ENCODE results near the gene RGSL1.

The RGSL1 gene

DNA sequence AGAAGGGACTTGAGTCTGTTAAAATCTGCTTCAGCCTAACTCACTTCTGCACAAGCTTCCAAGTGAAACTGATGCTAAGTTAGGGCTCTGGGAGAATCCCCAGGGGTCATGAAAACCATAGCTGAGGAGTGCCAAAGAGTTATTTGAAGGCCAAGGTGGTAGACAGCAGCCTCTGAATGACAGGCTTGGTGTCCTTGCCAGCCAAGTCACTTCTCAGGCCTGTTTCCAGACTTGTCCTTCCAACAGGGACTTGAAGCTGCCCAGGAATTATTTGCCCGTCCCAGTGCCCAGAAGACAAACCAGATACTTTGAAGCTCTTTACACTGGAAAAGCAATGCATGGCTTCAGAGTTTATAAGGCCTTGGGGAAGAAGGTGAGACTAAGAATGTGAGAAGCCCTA, 105.5 kb downstream of the RGSL1 start:
- DNase-seq, result no peak

DNA sequence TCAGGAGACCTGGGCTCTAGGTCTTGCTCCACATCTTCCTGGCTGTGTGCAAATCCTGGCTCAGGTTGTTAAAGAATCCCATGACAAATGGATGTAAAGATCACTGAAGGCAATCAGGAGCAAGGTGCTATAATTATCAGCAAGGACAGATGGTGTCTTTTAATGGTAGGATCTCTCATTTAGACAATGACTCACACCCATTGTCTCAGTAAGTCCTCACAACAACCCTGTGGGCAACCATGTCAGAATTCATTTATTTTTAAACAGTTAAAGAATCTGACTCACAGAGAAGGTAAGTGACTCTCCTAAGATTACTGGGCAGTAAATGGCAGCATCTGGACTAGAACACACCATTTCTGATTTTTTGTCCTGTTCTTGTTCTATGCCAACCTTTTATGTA, 106.3 kb downstream of the RGSL1 start:
- DNase-seq, result no peak

DNA sequence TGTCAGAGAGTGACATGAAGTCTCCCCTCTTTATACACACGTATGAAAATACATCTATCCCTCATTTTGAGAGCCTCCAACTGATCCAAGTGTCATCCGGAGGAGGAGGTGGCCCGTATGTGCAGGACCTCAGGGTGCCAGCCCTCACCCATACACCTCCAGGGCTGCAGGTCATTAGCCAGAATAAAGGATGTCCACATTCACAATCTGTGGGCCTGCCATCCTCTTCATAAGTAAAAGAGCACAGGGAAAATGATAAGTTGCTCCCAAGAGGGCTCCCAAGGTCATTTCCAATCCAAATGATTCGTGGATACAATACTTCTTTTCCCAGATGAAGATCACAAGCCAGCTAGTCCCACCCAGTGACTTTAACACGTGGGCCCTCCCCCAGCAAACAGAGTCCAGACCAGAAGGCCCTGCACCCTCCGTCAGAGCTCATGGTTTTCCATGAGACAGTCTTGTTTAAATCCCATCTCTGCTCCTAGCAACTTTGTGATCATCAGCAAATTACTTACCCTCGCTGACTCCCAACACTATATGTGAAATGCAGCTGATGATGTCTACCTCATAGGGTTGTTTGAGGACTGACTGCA, 110.5 kb downstream of the RGSL1 start:
- DNase-seq, result no peak

DNA sequence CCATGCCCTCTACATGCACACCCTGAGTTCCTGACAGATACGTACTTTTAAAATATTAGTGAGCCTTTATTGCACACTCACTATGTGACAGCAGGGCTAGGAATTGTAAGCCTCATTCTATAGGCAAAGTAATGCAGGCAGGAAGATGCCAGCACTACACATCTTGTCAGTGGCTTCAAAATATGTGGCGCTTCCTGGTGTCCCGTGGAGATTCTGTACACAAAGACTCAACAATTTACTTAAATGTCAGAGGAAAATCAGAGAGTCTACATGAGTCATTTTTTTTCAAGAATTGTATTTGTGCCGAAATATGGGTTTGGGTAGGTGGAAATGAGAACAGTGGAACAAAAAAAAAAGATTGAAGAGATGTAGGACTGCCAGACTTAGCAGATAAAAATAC, 111.5 kb downstream of the RGSL1 start:
- no peak for DNase-seq

DNA sequence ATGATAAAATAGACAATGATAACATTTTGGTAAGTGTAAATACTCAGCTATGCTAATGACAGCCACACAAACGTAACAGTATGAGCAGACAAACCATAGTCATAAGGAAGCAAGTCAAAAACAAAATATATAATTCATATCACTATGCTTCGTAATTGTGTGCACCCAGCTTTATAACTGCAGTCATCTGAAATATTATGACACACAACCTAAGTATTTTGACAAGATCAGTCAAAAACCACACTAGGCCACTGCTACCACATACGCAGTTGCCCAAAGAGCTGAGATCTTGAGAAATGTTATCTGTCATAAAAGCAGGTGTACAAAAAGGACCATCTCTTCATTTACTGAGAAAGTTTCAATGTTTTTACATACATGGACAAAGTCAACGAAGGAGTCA, 113.1 kb downstream of the RGSL1 start:
- DNase-seq, result no peak

DNA sequence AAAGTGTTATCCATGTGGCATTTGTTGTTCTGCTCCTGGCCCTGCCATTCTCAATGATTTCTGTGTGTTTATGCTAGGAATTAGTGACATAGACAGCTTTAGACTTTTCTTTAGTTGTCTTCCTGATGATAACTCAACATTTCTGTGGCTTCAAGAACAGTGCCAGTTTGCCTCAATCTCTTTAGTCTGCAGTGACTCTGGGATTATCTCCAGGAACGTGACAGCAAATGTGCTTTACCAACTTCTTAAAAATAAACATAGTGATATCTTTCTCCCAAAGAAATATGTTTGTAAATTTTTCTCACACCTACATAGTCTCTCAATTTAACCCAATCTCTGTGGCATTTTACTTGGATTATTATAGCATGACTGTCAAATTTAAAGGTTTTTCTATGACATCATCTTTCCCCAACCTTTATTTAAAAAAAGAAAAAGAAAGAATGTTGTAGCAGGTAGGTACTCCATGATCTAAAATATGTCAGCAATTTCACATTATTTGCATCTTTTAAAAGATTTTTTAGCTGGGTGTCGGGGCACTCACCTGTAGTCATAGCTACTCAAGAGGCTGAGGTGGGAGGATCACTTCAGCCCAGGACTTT, 114.6 kb downstream of the RGSL1 start:
- no peak for DNase-seq

DNA sequence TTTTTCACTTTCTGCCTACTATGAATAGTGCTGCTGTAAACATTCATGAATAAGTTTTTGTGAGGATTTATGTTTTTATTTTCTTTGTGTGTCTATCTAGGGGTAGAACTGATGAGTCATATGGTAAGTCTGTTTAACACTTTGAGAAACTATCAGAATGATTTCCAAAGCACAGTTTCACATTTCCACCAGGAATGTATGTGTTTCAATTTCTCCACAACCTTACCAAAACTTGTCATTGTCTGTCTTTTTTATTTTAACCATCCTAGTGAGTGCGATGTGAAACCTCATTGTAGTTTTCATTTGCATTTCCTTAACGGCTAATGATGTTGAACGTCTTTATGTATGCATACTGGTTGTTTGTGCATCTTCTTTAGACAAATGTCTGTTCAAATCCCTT, 115.6 kb downstream of the RGSL1 start:
- DNase-seq, result no peak

DNA sequence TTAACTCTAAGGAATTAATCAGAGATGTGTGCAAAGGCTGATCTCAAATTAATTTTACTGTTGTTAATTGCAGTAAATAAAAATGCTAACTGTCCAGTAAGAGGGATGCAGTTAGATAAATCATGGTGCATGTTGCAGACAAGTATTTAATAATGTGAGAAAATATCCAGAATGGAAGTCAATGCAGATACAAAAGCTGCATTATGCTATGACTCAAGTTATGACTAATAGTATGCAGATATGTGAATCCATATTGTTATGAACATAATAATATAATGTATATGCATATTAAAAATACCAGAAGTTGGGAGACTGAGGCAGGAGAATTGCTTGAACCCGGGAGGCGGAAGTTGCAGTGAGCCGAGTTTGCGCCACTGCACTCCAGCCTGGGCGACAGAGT, 117.7 kb downstream of the RGSL1 start:
- no peak for DNase-seq

DNA sequence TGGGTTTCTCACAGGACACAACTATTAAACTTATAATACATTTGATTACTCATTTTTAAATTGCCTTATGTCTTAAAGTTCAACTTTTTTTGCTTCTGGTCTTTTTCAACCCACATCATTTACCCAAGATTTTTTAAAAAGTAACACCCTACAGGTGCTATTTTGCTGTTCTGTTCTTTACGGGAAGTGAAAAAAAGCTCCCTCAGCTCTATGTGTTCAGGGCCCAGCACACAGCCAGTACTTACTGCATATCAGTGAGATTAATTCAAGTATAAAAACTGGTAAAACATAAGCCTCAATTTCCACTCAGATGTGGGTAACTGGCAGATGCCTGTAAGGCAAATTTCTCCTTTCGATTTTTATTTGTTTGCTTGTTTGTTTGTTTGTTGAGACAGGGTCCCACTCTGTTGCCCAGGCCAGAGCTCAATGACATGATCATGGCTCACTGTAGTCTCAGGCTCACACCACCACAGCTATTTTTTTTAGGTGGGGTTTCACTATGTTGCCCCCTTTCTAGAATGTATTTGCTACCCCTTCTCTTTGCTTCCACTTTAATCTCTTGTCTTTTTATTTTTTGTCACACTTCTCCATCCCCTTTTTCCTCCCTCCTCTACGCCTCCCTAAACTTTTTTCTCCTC, 118.8 kb downstream of the RGSL1 start:
- DNase-seq, result no peak

DNA sequence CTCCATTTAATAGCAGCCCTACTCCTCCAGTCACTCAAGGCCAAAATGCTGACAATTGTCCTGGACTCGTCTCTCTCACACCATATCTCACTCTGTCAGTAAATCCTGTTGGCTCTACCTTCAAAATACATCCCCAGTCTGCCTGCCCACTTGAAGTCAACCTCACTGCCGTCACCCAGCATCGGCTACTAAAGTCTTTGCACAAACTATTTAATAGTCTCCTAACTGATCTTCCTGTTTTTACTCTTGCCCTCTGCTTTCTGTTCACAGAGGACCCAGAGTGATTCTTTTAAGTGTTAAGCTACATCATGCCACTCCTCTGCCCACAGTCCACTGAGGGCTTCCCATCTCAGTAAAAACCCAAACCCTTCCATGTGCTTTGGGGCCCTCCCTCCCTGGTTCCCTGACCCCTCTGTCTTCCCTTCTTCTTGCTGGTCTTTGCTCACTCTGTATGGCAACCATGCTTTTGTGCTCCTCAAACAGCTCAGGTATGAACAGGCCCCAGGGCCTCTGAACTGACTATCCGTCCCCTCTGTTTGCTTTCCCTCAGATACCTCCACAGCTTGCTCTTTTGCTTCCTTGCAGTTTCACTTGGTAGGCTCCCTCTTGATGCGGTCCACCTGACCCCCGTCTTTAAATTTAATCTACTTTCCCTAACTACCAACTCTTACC, 120.1 kb downstream of the RGSL1 start:
- no peak for DNase-seq

DNA sequence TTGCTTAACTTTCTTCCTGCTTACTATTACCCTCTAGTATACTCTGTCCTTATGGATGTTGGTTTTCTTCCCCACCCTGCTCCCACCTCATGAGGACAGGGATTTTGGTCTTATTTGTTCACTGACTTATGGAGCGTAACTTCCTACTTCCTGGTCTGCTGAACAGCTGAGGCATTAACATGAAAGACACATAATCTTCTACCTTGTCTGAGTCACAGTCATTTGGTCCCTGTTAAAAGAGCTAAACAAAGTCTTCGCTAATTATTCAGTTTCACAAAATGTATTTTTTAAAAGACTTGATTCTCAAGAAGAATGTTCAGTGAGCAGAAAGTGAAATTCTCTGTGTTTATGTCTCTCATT, 120.6 kb downstream of the RGSL1 start:
- DNase-seq, result no peak

DNA sequence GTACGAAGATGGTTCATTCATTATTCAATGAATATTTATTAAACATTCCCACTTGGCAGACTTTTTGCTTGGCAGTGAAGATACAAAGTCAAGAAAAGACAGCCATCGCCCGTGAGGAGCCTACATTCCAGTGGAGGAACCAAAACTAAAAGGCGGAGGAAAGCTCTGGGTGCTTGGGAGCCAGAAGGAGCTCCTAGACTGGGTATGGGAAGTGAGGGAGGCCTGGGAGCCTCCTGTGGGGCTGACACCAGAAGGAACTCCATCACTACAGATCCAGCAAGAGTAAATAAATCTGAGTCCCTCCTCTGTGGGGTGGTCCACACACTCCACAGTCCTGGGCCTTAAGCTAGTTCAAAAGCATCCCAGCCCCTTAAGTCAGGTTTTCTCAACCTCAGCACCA, 124.2 kb downstream of the RGSL1 start:
- no peak for DNase-seq

DNA sequence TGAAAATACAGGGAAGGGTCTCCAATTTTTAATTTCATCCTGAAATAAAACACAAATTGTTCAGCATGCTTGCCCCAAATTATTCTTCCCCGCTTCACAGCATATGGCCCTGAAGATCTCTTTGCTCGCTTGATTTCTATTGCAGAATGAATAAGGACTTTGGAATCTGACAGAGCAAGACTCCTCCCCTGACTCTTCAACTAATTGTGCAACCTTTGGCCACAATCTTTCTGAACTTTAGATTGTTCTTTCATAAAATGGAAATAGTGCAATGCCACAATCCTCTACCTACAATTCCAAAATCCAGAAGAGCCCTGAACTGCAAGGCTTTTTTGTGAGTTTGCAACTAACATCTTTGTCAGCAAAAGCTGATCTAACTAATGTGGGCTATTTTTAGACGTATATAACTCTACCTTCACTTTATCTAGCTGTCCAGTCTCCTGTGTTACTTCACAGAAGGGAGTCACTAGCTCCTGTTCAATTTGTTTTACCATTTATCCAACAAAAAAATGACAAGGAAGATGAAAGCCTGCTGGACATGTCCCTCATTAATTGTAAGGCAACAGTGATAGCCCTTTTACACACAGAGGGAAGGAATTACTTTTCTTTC, 125.7 kb downstream of the RGSL1 start:
- no peak for DNase-seq

DNA sequence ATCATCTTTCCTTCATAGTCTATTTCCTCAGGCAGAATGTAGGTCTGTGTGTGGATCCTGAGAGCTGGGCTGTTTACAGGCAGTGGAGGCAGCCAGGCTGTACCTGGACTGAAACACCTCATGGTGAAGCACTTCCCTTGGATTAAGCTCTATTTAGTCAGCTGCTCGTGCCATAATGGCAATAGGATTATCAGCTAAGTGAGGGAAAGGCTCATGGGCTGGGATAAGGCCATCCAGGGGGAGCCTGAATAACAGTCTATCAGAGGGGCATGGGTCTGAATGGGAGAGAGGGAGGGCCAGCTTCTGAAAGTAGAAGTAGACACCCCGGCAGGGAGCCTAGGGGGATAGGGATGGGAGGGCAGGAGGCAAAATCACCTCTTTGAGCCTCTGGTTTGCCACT, 130.8 kb downstream of the RGSL1 start:
- no peak for DNase-seq

DNA sequence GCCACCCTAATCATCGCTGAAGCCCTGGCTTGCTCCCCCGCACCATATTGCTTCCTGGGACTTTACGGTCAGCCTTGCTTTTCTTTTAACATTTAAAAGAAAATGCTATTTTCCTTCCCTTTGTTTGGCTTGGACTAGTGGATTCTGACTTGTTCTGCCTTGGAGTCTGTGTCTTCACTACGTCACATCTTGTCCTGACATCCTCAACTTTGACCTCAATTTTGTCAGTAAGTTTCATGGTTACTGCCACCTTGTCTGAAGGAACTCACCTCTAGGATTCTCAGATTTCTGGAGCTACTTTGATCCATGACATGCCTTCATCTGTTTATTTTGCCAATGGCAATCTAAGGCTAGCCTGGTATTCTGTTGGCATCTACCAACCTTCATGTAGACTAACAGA, 134.8 kb downstream of the RGSL1 start:
- DNase-seq, result no peak

DNA sequence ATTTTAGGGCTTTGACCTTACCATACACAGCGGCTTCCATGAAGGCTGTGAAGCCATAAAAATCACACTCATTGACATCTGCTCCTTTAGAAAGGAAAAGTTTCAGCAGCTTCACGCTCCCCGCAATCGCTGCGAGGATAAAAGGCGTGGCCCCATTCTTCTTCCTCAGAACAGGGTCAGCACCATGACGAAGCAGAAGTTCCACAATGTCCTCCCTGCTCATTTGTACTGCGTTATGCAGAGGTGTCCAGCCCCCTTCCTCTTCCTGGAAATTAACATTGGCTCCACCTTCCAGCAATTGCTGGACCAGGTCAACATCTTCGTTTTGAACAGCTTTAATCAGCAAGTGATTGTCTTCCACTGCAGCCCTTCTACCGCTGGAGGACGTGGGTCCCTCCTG, 136.4 kb downstream of the RGSL1 start:
- no peak for DNase-seq

DNA sequence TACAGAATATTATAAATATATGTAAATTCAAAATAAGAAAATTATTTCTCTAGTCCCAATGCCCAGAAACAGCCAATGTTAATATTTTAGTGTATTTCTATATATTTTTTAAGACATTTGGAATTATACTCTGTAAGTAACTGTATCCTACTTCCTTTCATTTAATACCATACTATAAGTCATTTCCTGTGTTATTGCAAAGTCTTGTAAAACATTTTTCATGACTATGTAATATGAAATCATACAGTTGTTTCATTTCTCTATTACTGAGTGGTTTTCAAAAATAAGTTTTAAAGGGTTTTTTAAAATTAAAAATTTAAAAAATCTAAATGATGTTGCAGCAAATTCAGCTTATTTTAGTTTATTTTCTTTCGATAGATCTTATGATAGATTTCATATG, 137.1 kb downstream of the RGSL1 start:
- no peak for DNase-seq

DNA sequence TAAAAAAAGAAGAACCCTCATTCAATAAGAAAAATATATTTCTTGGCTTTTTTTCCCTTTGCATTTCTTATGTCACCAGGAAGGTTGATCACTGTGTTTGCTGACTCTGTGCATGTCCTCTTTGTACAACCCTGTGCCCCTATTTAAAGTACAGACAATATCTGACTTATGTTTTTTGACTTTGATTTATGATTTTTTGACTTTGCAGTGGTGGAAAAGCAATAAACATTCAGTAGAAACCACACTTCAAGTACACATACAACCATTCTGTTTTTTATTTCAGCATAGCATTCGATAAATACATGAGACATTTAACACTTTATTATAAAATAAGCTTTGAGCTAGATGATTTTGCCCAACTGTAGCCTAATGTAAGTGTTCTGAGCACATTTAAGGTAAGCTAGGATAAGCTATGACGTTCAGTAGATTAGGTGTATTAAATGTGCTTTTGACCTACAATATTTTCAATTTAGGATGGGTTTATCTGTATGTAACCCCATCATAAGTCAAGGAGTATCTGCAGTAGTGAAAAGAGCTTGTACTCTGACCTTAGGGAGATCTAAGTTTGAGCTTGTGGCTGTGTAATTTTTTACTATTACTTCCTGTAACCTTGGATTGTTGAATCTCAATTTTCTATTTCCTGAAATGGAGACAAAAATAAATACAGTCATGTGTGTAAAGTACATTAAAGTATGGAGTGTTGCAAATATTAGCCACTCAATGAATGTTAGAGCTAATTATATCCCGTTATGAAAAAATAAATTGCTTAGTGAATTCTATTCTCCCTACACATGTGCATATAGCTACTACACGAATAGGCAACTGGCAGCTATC, 137.9 kb downstream of the RGSL1 start:
- DNase-seq, result peak in 1 of 2 donors; percentile 27

DNA sequence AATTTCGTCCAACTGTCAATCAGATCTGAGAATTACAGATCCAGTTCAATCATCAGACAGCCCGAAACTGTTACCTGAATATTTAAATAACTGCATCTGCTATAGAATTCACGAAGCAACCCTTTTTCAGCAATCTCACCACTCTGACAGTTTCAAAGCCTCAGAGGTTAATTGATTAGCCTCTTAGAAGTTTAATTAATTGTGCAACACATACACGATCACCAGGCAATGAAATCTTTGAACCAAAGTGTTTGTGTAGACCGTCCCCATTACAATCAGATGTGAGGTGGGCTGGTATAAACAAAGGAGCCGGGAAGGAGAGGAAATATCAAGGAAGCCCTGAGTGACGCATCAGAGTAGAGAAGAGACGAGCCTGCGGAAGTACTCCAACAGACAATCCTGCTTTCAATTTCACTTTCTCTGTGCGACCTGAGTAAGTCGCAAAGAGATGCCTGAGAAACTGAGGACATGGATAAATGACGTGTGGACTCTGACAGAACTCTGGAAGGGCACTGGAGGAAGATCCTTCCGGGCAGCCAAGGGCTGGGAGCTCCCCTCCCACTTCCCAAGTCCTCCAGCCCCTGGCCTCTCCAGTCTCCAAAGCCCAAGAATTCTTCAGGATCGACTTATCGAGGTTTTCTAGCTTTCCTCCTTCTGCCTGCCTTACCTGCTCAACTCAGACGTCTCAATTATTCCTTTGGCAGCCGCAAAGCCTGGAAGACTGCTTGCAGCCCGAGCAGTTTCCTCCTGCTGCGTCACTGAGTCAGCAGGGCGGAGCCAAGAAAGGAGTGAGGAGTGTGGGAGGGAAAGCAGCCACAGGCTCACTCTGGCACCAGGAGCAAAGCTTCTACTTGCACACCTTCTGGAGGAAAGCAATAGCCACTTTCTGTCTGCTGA, 138.8 kb downstream of the RGSL1 start, which contains the start of gene RNASEL:
RNASEL (minus strand) TSS at position 757 of the 897 bp plus-strand sequence. CDS start 2,450 bp downstream, outside the sequence.
- peak; percentile 61 to 75 for DNase-seq

DNA sequence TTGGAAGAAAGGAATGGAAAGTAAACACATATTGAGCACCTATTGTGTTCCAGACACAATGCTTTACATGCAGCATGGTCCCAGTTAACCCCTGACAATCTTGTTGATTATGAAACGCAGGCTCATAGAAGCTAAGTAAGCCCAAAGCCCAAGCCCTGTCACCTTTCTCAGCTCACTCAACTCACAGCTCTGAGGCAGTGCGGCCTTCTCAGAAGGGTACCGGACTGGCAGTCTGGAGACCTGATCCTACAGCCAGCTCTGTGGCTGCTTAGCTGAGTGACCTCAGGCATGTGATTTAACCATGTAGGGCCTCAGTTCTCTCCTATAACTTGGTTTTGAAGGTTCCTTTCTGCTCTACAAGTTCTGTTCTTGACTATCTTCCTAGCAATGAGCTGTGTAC, 139.6 kb downstream of the RGSL1 start:
- DNase-seq, result no peak

DNA sequence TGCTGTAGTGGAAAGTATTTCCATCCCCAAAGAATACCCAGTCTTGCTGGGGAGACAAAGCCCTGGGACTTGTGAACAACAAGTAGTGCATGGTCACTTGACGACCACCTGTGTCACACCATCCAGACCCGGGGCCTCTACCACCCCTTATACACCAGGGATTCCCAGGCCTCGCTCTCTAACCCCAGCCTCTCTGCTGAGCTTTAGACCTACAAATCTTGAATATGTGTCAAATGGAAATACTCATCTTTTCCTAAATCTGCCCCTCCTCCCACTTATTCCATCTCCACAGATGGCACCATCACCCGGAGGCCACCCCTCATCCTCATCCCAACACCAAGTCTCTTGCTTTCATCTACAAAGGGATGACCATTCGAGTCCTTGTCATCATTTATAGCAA, 140.0 kb downstream of the RGSL1 start:
- DNase-seq, result no peak

Measured in CD4-positive, alpha-beta T cell treated with Interleukin-4 for 1 hour (primary cell).